Measurements from ENCODE around the gene DERL3.
A peak's percentile ranks its signal among the peaks of the same experiment; 100 is the strongest.

The DERL3 gene

GRCh38 chr22:23832226-23833016 is 6.4 kb downstream of the DERL3 start:
- DNase-seq = no peak

DNA sequence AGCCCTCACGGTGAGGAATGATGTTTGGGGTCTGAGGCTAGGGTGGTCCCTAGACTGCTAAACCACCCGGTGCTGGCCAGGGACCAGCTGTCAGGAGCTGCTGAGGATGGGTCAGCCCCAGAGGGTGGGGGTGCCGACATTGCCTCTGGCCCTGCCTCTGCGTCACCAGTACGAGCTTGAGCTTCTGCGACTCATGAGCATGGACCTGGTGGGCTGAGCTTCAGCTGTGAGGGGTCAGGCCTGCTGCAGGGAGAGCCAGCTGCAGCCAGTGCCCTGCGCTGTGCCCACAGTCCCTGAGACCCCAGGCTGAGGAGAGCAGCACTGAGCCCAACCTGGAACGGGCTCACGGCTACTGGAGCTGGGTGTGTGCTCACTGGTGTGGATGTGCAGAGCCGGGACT is 7.0 kb downstream of the DERL3 start:
- DNase-seq = no peak

DNA sequence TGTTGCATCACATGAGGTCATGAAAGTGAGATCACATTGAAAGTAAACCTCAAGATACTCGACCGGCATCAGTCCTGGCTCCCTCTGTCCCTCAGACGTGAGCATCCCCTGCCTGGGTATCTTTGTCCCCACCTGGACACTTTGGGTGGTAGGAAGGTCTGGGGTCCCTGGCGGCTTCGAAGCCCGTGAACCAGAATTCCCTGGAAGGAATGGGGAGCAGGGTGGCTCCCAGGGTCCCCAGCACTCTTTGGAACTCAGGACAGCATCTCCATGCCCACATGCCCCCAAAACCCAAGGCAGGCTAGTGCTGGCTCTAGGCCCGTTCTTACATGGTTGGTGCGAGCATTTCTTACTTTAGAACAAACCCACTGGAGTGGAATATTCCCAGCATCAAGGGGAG is 7.5 kb downstream of the DERL3 start:
- DNase-seq = no peak

DNA sequence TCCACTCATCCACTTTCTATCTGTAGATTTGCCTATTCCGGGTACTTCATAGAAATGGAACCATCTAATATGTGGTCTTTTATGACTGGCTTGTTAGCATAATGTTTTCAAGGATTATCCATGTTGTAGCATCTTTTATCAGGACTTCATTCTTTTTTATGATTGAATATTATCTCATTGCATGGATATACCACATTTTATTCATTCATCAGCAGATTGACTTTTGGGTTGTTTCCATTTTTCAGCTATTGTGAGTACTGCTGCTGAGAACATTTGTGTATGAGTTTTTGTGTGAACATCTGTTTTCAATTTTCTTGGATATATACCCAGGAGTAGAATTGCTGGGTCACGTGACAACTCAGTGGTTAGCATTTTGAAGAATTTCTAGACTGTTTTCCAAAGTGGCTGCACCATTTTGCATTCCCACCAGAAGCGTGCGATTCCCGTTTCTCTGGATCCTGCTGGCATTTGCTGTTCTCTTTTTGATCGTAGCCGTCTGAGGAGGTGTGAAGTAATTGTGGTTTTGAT is 8.9 kb downstream of the DERL3 start:
- no peak for DNase-seq

- DNase-seq = peak in 4 of 56 donors; percentile 19 to 34 (median 26)
These were observed 9.8 kb downstream of the DERL3 start for GRCh38 chr22:23828800-23829680.

GRCh38 chr22:23827351-23827995 is 11.3 kb downstream of the DERL3 start:
- no peak for DNase-seq

DNA sequence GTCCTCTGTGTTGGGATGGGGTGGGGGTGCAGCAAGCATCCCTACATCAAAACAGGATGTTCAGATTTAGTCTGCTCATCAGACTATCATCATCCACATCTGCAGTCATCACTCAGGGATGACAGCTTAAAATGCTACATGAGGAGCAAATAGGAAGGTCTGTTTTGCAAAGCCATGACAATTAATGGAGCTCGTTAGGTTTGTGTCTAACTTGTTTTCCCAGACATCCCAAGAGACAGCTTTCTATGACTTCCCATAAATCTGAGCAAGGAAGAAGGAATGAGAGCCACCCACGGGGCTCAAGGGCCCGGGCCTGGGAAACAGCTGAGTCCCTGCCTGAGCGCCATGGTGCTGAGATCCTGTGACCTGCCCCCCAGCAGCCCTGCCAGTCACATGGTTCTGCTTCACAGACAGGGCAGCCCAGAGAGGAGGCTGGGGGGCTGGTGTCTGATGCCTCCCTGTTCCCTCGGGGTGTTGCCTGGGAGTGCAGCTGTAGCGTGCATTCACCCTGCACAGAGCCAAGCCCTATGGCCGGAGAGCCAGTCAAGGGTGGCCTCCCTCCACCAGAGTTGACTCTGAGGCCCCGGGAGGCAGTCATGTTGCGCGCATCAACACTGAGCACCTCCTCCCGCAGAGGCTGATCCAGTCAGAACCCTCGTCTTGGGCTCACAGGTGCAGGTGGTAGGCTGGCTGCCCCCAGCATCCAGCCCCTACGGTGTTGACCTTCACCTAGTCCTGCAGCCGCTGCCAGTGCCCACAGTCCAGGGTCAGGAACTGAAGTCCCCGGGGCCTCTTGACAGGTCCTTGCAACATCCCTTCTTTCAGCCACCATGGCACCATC is 12.1 kb downstream of the DERL3 start:
- no peak for DNase-seq

- no peak for DNase-seq
These were observed 13.4 kb downstream of the DERL3 start for GRCh38 chr22:23825246-23825905.

DNA sequence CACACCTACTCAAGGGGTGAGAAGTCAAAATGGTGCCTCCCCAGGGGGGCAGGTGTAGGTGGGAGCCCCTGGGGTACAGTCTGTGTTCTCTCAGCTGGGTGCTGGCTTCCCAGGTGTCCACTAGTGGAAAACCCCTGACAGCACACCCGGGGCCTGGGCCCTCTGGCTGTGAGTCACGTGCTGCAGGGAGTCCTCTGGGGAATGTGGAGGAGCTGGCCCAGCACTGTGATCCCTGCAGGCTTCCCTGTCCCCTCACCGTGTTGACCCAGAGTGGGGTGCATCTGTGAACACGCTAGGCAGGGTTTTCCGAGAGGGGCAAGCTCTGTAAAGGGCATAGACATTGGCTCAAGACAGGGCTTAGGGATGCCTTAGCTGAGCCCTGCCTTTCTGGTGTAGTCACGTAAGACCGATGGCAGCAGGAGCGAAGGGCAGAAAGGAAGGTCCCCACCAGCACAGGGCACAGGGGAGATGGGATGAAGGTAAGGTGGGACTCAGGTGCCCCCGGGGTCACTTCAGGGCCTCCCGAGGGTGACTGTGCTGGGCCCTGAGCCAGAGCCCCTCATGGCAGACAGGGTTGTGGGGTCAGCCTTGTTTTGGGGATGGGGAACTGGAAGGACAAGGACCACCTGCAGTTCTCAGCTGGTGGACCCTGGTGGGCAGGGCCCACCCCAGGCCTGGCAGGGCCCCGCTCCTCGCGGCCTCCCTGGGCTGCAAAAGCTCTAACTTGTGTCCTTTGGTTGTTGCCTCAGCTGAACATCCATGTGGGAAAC is 14.1 kb downstream of the DERL3 start:
- no peak for DNase-seq

DNA sequence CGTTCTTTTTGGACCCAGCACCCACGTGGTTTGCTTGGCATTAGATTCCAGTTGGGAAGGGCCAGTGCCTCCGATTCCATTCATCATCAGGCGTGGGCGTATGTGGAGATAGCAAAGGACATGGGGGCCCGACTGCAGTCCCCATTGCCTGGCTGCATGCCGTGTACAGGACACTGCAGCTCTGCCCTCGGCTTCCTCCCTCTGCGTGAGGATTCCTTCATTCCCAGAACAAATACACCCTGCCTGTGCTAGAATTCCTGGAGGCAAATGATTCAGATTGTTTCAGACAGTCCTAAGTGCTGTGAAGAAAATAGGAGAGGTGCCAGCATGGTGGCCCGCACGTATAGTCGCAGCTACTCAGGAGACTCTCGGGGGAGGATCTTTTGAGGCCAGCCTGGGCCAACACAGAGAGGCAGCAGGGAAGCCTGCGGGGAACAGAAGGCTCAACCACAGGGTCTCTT is 15.4 kb downstream of the DERL3 start:
- DNase-seq = no peak

- peak in 8 of 56 donors; percentile 20 to 42 (median 31) for DNase-seq
These were observed 16.6 kb downstream of the DERL3 start for GRCh38 chr22:23822101-23822671.

GRCh38 chr22:23820748-23821211 is 18.0 kb downstream of the DERL3 start:
- no peak for DNase-seq

DNA sequence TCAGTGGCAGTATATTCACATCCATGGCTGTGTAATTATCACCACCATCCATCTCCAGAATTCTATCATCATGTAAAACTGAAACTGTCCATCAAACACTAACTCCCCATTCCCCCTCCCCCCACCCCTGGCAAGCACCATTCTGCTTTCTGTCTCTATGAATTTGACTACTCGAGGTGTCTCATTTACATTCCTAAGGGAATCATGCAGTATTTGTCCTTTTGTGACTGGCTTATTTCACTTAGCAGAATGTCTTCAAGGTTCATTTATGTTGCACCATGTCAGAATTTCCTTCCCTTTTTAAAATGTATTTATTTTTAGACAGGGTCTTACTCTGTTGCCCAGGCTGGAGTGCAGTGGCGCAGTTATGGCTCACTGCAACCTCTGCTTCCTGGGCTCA is 20.3 kb downstream of the DERL3 start:
- no peak for DNase-seq

DNA sequence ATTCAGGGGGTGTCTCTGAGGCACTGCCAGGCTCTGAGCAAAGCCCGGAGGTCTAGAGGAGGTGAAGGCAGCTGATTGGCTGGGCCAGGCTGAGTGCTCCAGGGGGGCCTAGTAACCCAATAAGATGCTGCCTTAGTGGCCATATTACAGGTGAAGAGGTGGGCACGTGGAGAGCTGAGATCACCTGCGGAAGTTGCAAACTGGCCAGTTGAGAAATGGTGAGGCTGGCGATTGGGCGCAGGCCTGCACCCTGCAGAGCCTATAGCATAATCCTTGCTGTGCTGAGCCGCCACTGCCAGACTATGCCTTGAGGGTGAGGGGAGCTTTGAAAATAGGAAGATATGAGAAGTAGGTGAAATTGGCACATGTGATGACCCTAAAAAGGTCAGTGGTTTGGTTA is 21.7 kb downstream of the DERL3 start:
- DNase-seq = no peak

- DNase-seq = peak in 20 of 56 donors; percentile 5 to 73 (median 26)
These were observed 22.4 kb downstream of the DERL3 start for GRCh38 chr22:23816156-23816976.

GRCh38 chr22:23815541-23816155 is 23.2 kb downstream of the DERL3 start:
- no peak for DNase-seq

DNA sequence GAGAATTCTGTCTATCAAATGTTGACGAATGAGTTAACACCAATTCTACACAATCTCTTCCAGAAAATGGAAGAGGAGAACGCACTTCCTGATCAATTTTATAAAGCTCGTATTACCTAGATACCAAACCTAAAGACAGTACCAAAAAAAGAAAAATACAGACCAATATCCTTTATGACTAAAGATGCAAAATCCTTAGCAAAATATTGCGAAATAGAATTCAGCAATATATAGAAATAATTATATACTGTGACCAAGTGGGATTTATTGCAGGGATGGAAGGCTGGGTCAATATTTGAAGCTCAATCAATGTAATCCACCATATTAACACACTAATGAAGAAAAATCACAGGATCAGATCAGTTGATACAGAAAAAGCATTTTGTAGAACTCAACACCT is 26.4 kb downstream of the DERL3 start:
- DNase-seq = no peak
